Activated T-cell treated with anti-CD3 and anti-CD28 coated beads, Interleukin-2, amount 50 U/mL, for 4 hours (primary cell): ENCODE results near the gene LXN. TPM values are rescaled to one million over a fixed set of nuclear protein-coding genes. Genes with fewer than 3 reads are reported as not detected.
A peak's percentile ranks its signal among the peaks of the same experiment; 100 is the strongest.
"Not testable (repeated sequence)": the region's sequence is repeated elsewhere in the genome, so short reads cannot be mapped to it uniquely, and the experiment has no call there.

Experiments
- ATAC-seq, 2 donors: fragments of 200-7000 bp; cut with Tn5 transposase; one replicate each; pipeline ENCODE4 v1.10.0; 2021
- DNase-seq: peaks from one replicate; pipeline ENCODE4 v3.0.0-alpha.2; 2020
- H3K27me3 Mint-ChIP-seq: one replicate; pipeline ENCODE4 v1.8.0; 2021; ENCODE audit warnings: low read depth, mixed read lengths
- H3K36me3 Mint-ChIP-seq: one replicate; pipeline ENCODE4 v1.8.0; 2022; ENCODE audit warnings: mixed read lengths; ENCODE audit not compliant: insufficient read depth
- H3K4me1 Mint-ChIP-seq: one replicate; pipeline ENCODE4 v1.8.0; 2021; ENCODE audit warnings: low read depth, mixed read lengths
- H3K4me3 Mint-ChIP-seq: one replicate; pipeline ENCODE4 v1.8.0; 2021; ENCODE audit warnings: mild to moderate bottlenecking, moderate library complexity, mixed read lengths
- H3K9me3 Mint-ChIP-seq: one replicate; pipeline ENCODE4 v1.8.0; 2021; ENCODE audit warnings: mixed read lengths
- total RNA-seq, 3 donors: library from RNA; stranded (reverse); gene quantifications; one replicate each; pipeline ENCODE4 v1.2.1, GENCODE V29; 2021

Gene LXN
- total RNA-seq, 3 donors from 2014 or later = 2.0 to 2.3 (median 2.3) TPM

- H3K36me3 Mint-ChIP-seq = peaks cover 34% of the 10 kb centered on the region
- no peaks in the 10 kb centered on the region for H3K27me3 Mint-ChIP-seq
- H3K9me3 Mint-ChIP-seq = no peaks in the 10 kb centered on the region
- H3K4me3 Mint-ChIP-seq = no peak overlapping the region
- H3K4me1 Mint-ChIP-seq = peaks cover 1% of the 10 kb centered on the region
- ATAC-seq (no peak), DNase-seq (no peak)
Observed at GRCh38 chr3:158696618-158697017, 24.2 kb upstream of the LXN start.

- not testable (repeated sequence) for H3K9me3 Mint-ChIP-seq, H3K4me1 Mint-ChIP-seq, H3K27me3 Mint-ChIP-seq, ATAC-seq, DNase-seq, H3K4me3 Mint-ChIP-seq
- peaks cover 46% of the 10 kb centered on the region for H3K36me3 Mint-ChIP-seq
Observed at GRCh38 chr3:158693866-158694456, 21.5 kb upstream of the LXN start.

GRCh38 chr3:158685159-158685558 lies 12.7 kb upstream of the LXN start:
- H3K4me3 Mint-ChIP-seq = no peak overlapping the region
- DNase-seq (no peak), ATAC-seq (no peak)
- peaks cover 28% of the 10 kb centered on the region for H3K36me3 Mint-ChIP-seq
- no peaks in the 10 kb centered on the region for H3K27me3 Mint-ChIP-seq
- no peaks in the 10 kb centered on the region for H3K9me3 Mint-ChIP-seq
- no peaks in the 10 kb centered on the region for H3K4me1 Mint-ChIP-seq

GRCh38 chr3:158683230-158683962 lies 10.9 kb upstream of the LXN start:
- H3K4me1 Mint-ChIP-seq = no peaks in the 10 kb centered on the region
- ATAC-seq = no peak
- no peaks in the 10 kb centered on the region for H3K27me3 Mint-ChIP-seq
- no peaks in the 10 kb centered on the region for H3K9me3 Mint-ChIP-seq
- no peak for DNase-seq
- no peak overlapping the region for H3K4me3 Mint-ChIP-seq
- H3K36me3 Mint-ChIP-seq = peaks cover 22% of the 10 kb centered on the region

GRCh38 chr3:158680861-158681260 lies 8.4 kb upstream of the LXN start:
- Mint-ChIP-seq H3K27me3 (no peaks in the 10 kb centered on the region), H3K9me3 (no peaks in the 10 kb centered on the region), H3K36me3 (peaks cover 27% of the 10 kb centered on the region), H3K4me1 (no peaks in the 10 kb centered on the region), H3K4me3 (no peak overlapping the region)
- DNase-seq (no peak), ATAC-seq (no peak)

GRCh38 chr3:158679547-158680000 lies 7.1 kb upstream of the LXN start:
- H3K4me1 Mint-ChIP-seq = no peaks in the 10 kb centered on the region
- no peak for ATAC-seq
- no peaks in the 10 kb centered on the region for H3K9me3 Mint-ChIP-seq
- H3K36me3 Mint-ChIP-seq = peaks cover 28% of the 10 kb centered on the region
- H3K4me3 Mint-ChIP-seq = no peak overlapping the region
- no peaks in the 10 kb centered on the region for H3K27me3 Mint-ChIP-seq
- no peak for DNase-seq

GRCh38 chr3:158678687-158679086 lies 6.2 kb upstream of the LXN start:
- DNase-seq = no peak
- ATAC-seq = no peak
- no peaks in the 10 kb centered on the region for H3K4me1 Mint-ChIP-seq
- no peaks in the 10 kb centered on the region for H3K27me3 Mint-ChIP-seq
- H3K4me3 Mint-ChIP-seq = no peak overlapping the region
- peaks cover 25% of the 10 kb centered on the region for H3K36me3 Mint-ChIP-seq
- H3K9me3 Mint-ChIP-seq = no peaks in the 10 kb centered on the region

GRCh38 chr3:158671821-158672214 lies 630 bp downstream of the LXN start:
- Mint-ChIP-seq H3K36me3 (peaks cover 18% of the 10 kb centered on the region), H3K4me1 (peaks cover 28% of the 10 kb centered on the region), H3K27me3 (no peaks in the 10 kb centered on the region), H3K9me3 (no peaks in the 10 kb centered on the region), H3K4me3 (peak overlapping the region; percentile 86)
- ATAC-seq = peak; percentile 2 to 4
- DNase-seq = no peak

GRCh38 chr3:158668506-158668905 lies 3.9 kb downstream of the LXN start:
- Mint-ChIP-seq H3K4me1 (peaks cover 28% of the 10 kb centered on the region), H3K27me3 (no peaks in the 10 kb centered on the region), H3K9me3 (no peaks in the 10 kb centered on the region), H3K36me3 (peaks cover 38% of the 10 kb centered on the region), H3K4me3 (no peak overlapping the region)
- ATAC-seq = no peak
- DNase-seq = no peak

GRCh38 chr3:158666416-158666815 lies 6.0 kb downstream of the LXN start:
- Mint-ChIP-seq H3K36me3 (peaks cover 43% of the 10 kb centered on the region), H3K27me3 (no peaks in the 10 kb centered on the region), H3K9me3 (no peaks in the 10 kb centered on the region), H3K4me3 (no peak overlapping the region), H3K4me1 (peaks cover 15% of the 10 kb centered on the region)
- ATAC-seq (no peak), DNase-seq (no peak)

GRCh38 chr3:158663832-158664231 lies 8.6 kb downstream of the LXN start:
- Mint-ChIP-seq H3K9me3 (no peaks in the 10 kb centered on the region), H3K27me3 (no peaks in the 10 kb centered on the region), H3K4me1 (peaks cover 5% of the 10 kb centered on the region), H3K4me3 (no peak overlapping the region), H3K36me3 (peaks cover 45% of the 10 kb centered on the region)
- no peak for DNase-seq
- ATAC-seq = no peak

GRCh38 chr3:158663246-158663645 lies 9.2 kb downstream of the LXN start:
- ATAC-seq (no peak), DNase-seq (no peak)
- no peaks in the 10 kb centered on the region for H3K27me3 Mint-ChIP-seq
- H3K4me1 Mint-ChIP-seq = peaks cover 5% of the 10 kb centered on the region
- H3K4me3 Mint-ChIP-seq = no peak overlapping the region
- peaks cover 40% of the 10 kb centered on the region for H3K36me3 Mint-ChIP-seq
- H3K9me3 Mint-ChIP-seq = no peaks in the 10 kb centered on the region

- peaks cover 33% of the 10 kb centered on the region for H3K36me3 Mint-ChIP-seq
- no peaks in the 10 kb centered on the region for H3K9me3 Mint-ChIP-seq
- peaks cover 5% of the 10 kb centered on the region for H3K4me1 Mint-ChIP-seq
- H3K4me3 Mint-ChIP-seq = no peak overlapping the region
- ATAC-seq (no peak), DNase-seq (no peak)
- no peaks in the 10 kb centered on the region for H3K27me3 Mint-ChIP-seq
Observed at GRCh38 chr3:158660711-158661110, 11.7 kb downstream of the LXN start.

GRCh38 chr3:158659454-158660237 lies 12.8 kb downstream of the LXN start:
- no peak overlapping the region for H3K4me3 Mint-ChIP-seq
- H3K27me3 Mint-ChIP-seq = no peaks in the 10 kb centered on the region
- DNase-seq (peak; percentile 33), ATAC-seq (peak; percentile 80 to 85)
- H3K4me1 Mint-ChIP-seq = peaks cover 5% of the 10 kb centered on the region
- H3K36me3 Mint-ChIP-seq = peaks cover 26% of the 10 kb centered on the region
- no peaks in the 10 kb centered on the region for H3K9me3 Mint-ChIP-seq
